Endothelial cell of umbilical vein (primary cell): ENCODE results near the gene SH3BP5. TPM values are rescaled to one million over a fixed set of nuclear protein-coding genes. Genes with fewer than 3 reads are reported as not detected.

Source experiments
- BruUV-seq: library from RNA; stranded (reverse); fragments of 400-500 nt; replicated peaks from 2 replicates; lab custom pipeline; 2021; lab: Mats Ljungman, UMichigan
- CTCF ChIA-PET: fragments of 300-600, 350-600 bp; sonication (Branson Sonifier 250); formaldehyde crosslinking; loops from one replicate; lab custom pipeline; 2021; ENCODE audit warnings: antibody characterized with exemption, inconsistent platforms; lab: Charles Lee
- POLR2A ChIA-PET: fragments of 300-600, 350-600 bp; sonication (Branson Sonifier 250); formaldehyde crosslinking; loops from one replicate; lab custom pipeline; 2021; ENCODE audit warnings: antibody characterized with exemption, inconsistent platforms; lab: Charles Lee
- DNase-seq: peaks from one replicate; pipeline ENCODE4 v3.0.0-alpha.2; 2011; ENCODE audit warnings: low read depth, low spot score
- FAIRE-seq: peaks from 2 replicates; lab custom pipeline; 2011; peaks lifted over from hg19 to GRCh38; lab: Jason Lieb, UNC
- H2AFZ ChIP-seq: 2 replicates; pipeline ENCODE4 v1.6.0; 2012; ENCODE audit warnings: low read depth, low read length, control low read depth, inconsistent platforms
- H3K27ac ChIP-seq: 2 replicates; pipeline ENCODE4 v1.5.1; 2011; ENCODE audit warnings: low read depth, mild to moderate bottlenecking, control low read depth, low read length, moderate library complexity; ENCODE audit not compliant: insufficient read depth
- H3K27me3 ChIP-seq, 2 experiments: 2 replicates each; pipeline versions ENCODE4 v1.6.0 to v1.6.1; 2011; ENCODE audit warnings: low read length in 2 of 2, mixed read lengths in 1 of 2; ENCODE audit not compliant: control insufficient read depth in 2 of 2, insufficient read depth in 2 of 2
- H3K36me3 ChIP-seq, 2 experiments: 2 replicates in 1 of 2; 3 replicates in 1 of 2; pipeline ENCODE4 v1.5.1; 2011; ENCODE audit warnings: low read length in 2 of 2, mild to moderate bottlenecking in 1 of 2, moderate library complexity in 1 of 2; ENCODE audit not compliant: control insufficient read depth in 2 of 2, insufficient read depth in 2 of 2; ENCODE audit errors: extremely low read depth in 1 of 2
- H3K4me1 ChIP-seq: 3 replicates; pipeline ENCODE4 v1.5.1; 2011; ENCODE audit warnings: mild to moderate bottlenecking, low read length; ENCODE audit not compliant: control insufficient read depth, insufficient read depth; ENCODE audit errors: extremely low read depth
- H3K4me2 ChIP-seq: 2 replicates; pipeline ENCODE4 v1.6.1; 2011; ENCODE audit warnings: low read length, control low read depth, mixed read lengths; ENCODE audit not compliant: insufficient read depth
- H3K4me3 ChIP-seq, 3 experiments: fragments of 200-600 bp in 1 of 3; sonication (generic), shearing (Covaris generic) in 1 of 3; replicated peaks in 1 of 3; 2 replicates each; pipeline ENCODE4 v1.5.1; 2011 to 2016; ENCODE audit warnings: control low read depth in 3 of 3, low read length in 3 of 3, mild to moderate bottlenecking in 2 of 3, inconsistent platforms in 1 of 3, low read depth in 1 of 3, moderate library complexity in 1 of 3; ENCODE audit not compliant: insufficient read depth in 1 of 3
- H3K79me2 ChIP-seq: 2 replicates; pipeline ENCODE4 v1.6.0; 2012; ENCODE audit warnings: low read length, inconsistent platforms; ENCODE audit not compliant: control insufficient read depth, insufficient read depth
- H3K9ac ChIP-seq: replicated peaks from 2 replicates; pipeline ENCODE3; 2011; ENCODE audit warnings: low read length, control low read depth; ENCODE audit not compliant: insufficient read depth; ENCODE audit errors: extremely low read depth
- H3K9me1 ChIP-seq: replicated peaks from 3 replicates; pipeline ENCODE4 v1.6.0; 2011; ENCODE audit warnings: mild to moderate bottlenecking, low read length; ENCODE audit not compliant: control insufficient read depth, insufficient read depth; ENCODE audit errors: extremely low read depth
- H3K9me3 ChIP-seq: replicated peaks from 2 replicates; pipeline ENCODE4 v1.5.1; 2012; ENCODE audit warnings: low read length, inconsistent platforms; ENCODE audit not compliant: control insufficient read depth, insufficient read depth
- H4K20me1 ChIP-seq: replicated peaks from 2 replicates; pipeline ENCODE3; 2011; ENCODE audit warnings: mild to moderate bottlenecking, low read length; ENCODE audit not compliant: control insufficient read depth, insufficient read depth; ENCODE audit errors: extremely low read depth
- CTCF ChIP-seq, 2 donors: IDR thresholded peaks; 1 replicate in 1 of 2; 2 replicates in 1 of 2; pipeline ENCODE4 v1.5.1; 2011; ENCODE audit warnings: low read length in 2 of 2, mild to moderate bottlenecking in 2 of 2, moderate library complexity in 2 of 2, control low read depth in 1 of 2, inconsistent platforms in 1 of 2, low read depth in 1 of 2; ENCODE audit not compliant: insufficient read depth in 1 of 2; ENCODE audit errors: extremely low read depth in 1 of 2
- EZH2 ChIP-seq: IDR thresholded peaks from 2 replicates; pipeline ENCODE4 v1.6.1; 2012; ENCODE audit warnings: borderline replicate concordance, low read depth, mild to moderate bottlenecking, moderate library complexity, low read length, inconsistent platforms; ENCODE audit not compliant: severe bottlenecking
- FOS ChIP-seq: IDR thresholded peaks from 2 replicates; pipeline ENCODE4 v1.6.1; 2011; ENCODE audit warnings: mild to moderate bottlenecking, low read length, moderate library complexity, borderline replicate concordance; ENCODE audit not compliant: insufficient read depth
- GATA2 ChIP-seq: IDR thresholded peaks from 2 replicates; pipeline ENCODE4 v1.7.0; 2011; ENCODE audit warnings: low read depth, mild to moderate bottlenecking, moderate library complexity, mixed read lengths, low read length; ENCODE audit not compliant: insufficient read length, insufficient read depth
- JUN ChIP-seq: IDR thresholded peaks from 2 replicates; pipeline ENCODE4 v1.6.1; 2011; ENCODE audit warnings: borderline replicate concordance, low read depth; ENCODE audit not compliant: insufficient read length, insufficient read depth
- MAX ChIP-seq: IDR thresholded peaks from 2 replicates; pipeline ENCODE4 v1.6.1; 2011; ENCODE audit not compliant: insufficient read depth, insufficient read length
- MYC ChIP-seq: IDR thresholded peaks from one replicate; pipeline ENCODE4 v1.6.1; 2011; ENCODE audit warnings: mild to moderate bottlenecking, low read depth, low read length
- POLR2A ChIP-seq: IDR thresholded peaks from 2 replicates; pipeline ENCODE4 v1.6.1; 2012; ENCODE audit warnings: low read depth, mild to moderate bottlenecking, control low read depth, low read length
- POLR2AphosphoS5 ChIP-seq: IDR thresholded peaks from 2 replicates; pipeline ENCODE4 v1.6.1; 2012; ENCODE audit warnings: low read depth, mild to moderate bottlenecking, control low read depth, low read length, moderate library complexity; ENCODE audit not compliant: insufficient read depth
- dilution Hi-C: fragments of 300-500 bp; cut with MboI; formaldehyde crosslinking; loops from one replicate; pipeline ENCODE4 v1.15.0; 2019; ENCODE audit warnings: low sequenced_read_pairs; ENCODE audit not compliant: extremely low pct_ligation_motif_present
- intact Hi-C: fragments of 100-400 bp; cut with micrococcal nuclease; formaldehyde crosslinking; loops from one replicate; pipeline ENCODE4 v1.10.0; 2022
- polyA plus RNA-seq, 4 experiments: library from polyadenylated mRNA; depleted of rRNA in 3 of 4; stranded (reverse) in 3 of 4; unstranded in 1 of 4; fragments of >200 nt; gene quantifications; 2 replicates each; pipeline versions ENCODE4 v1.2.1 to v1.2.3, GENCODE V29; 2011 to 2012; ENCODE audit warnings: missing spikeins in 1 of 4
- total RNA-seq: library from RNA; stranded (reverse); gene quantifications from 2 replicates; pipeline ENCODE4 v1.2.3, GENCODE V29; 2021

SH3BP5 gene
- total and polyA plus RNA-seq, 2 donors (not counting 3 experiments of a cell fraction or from before 2014, with no cell fraction given) = 35.3 to 76.3 TPM

- CTCF ChIA-PET = no interaction called here
- Histone ChIP-seq H2AFZ (no peak overlapping the region), H3K4me3 (no peak overlapping the region), H3K9ac (no peak overlapping the region), H4K20me1 (no peaks in the 10 kb centered on the region), H3K4me1 (peaks cover 32% of the 10 kb centered on the region), H3K9me1 (no peaks in the 10 kb centered on the region), H3K4me2 (no peak overlapping the region), H3K27ac (no peak overlapping the region), H3K36me3 (peaks cover 0 to 2% of the 10 kb centered on the region in 2 experiments), H3K27me3 (no peaks in the 10 kb centered on the region), H3K9me3 (no peaks in the 10 kb centered on the region), H3K79me2 (peaks cover 44% of the 10 kb centered on the region)
- DNase-seq = no peak
- intact Hi-C loops (no loop called here), dilution Hi-C loops (no loop called here)
- BruUV-seq = no TSS peak
- FAIRE-seq = no peak
- no peak for TF ChIP-seq POLR2AphosphoS5
- TF ChIP-seq FOS = no peak
- no peak for TF ChIP-seq MYC
- no peak for TF ChIP-seq POLR2A
- no peak for TF ChIP-seq MAX
- no peak for TF ChIP-seq CTCF (IDR thresholded peaks at IDR 0.05; ENCODE audit: extremely low read depth in 1 of 2, insufficient read depth in 1 of 2, low read depth in 1 of 2, low read length in 2 of 2)
- no peak for TF ChIP-seq GATA2
- no peak for TF ChIP-seq EZH2
- no peak for TF ChIP-seq JUN
- POLR2A ChIA-PET = no interaction called here
Measured at GRCh38 chr3:15272426-15273196, 59.8 kb downstream of the SH3BP5 start.
